Spleen (tissue), 11 donors: ENCODE measurements around the gene NPR2. TPM values are rescaled to one million over a fixed set of nuclear protein-coding genes. Genes with fewer than 3 reads are reported as not detected.

Experiments used
- DNase-seq: peaks from one replicate; pipeline ENCODE4 v3.0.0-alpha.2; 2020
- H3K27ac ChIP-seq, 8 donors: fragments of 200-600 bp; sonication (generic) in 7 of 8; 1 replicate in 4 of 8; 2 replicates in 4 of 8; pipeline versions ENCODE4 v1.5.0 to v1.8.0; 2016 to 2021; ENCODE audit warnings: inconsistent platforms in 4 of 8, mild to moderate bottlenecking in 4 of 8, moderate library complexity in 1 of 8
- H3K27me3 ChIP-seq, 7 donors: fragments of 200-600 bp; sonication (generic) in 6 of 7; replicated peaks in 1 of 7; 1 replicate in 4 of 7; 2 replicates in 3 of 7; pipeline versions ENCODE4 v1.5.0 to v1.8.0; 2016 to 2021; ENCODE audit warnings: inconsistent platforms in 3 of 7, mild to moderate bottlenecking in 1 of 7
- H3K36me3 ChIP-seq, 6 donors: fragments of 200-600 bp; sonication (generic) in 5 of 6; 1 replicate in 4 of 6; 2 replicates in 2 of 6; pipeline versions ENCODE4 v1.5.0 to v1.8.0; 2016 to 2021; ENCODE audit warnings: inconsistent platforms in 2 of 6
- H3K4me1 ChIP-seq, 6 donors: fragments of 200-600 bp; sonication (generic) in 5 of 6; 1 replicate in 3 of 6; 2 replicates in 3 of 6; pipeline versions ENCODE4 v1.5.0 to v1.8.0; 2016 to 2021; ENCODE audit warnings: inconsistent platforms in 3 of 6
- H3K4me3 ChIP-seq, 8 donors: fragments of 200-600 bp; sonication (generic) in 7 of 8; 1 replicate in 4 of 8; 2 replicates in 4 of 8; pipeline versions ENCODE4 v1.5.0 to v1.8.0; 2016 to 2021; ENCODE audit warnings: inconsistent platforms in 4 of 8, mild to moderate bottlenecking in 4 of 8, moderate library complexity in 2 of 8
- H3K9me3 ChIP-seq, 8 donors: fragments of 200-600 bp; sonication (generic) in 7 of 8; 1 replicate in 4 of 8; 2 replicates in 4 of 8; pipeline versions ENCODE4 v1.5.0 to v1.8.0; 2016 to 2021; ENCODE audit warnings: inconsistent platforms in 4 of 8
- POLR2A ChIP-seq, 3 donors: fragments of 450-650 bp; IDR thresholded peaks; one replicate each; pipeline ENCODE4 v1.5.1; 2017; ENCODE audit warnings: antibody characterized with exemption in 3 of 3, mild to moderate bottlenecking in 1 of 3
- POLR2AphosphoS5 ChIP-seq, 3 donors: sonication (generic); formaldehyde crosslinking; IDR thresholded peaks; one replicate each; pipeline ENCODE4 v1.5.1; 2017; ENCODE audit warnings: antibody characterized with exemption in 3 of 3
- WGBS, 5 donors: extraction: QIAGEN DNeasy Blood & Tissue Kit in 3 of 5; methylation state at CpG; one replicate each; pipeline versions ENCODE4 v1.1.5 to v1.1.7; 2013 to 2018; 5-methylcytosine and 5-hydroxymethylcytosine counted together
- intact Hi-C: fragments of 100-400 bp; cut with DNase I; formaldehyde crosslinking; loops from one replicate; pipeline ENCODE4 v1.15.0; 2023; ENCODE audit warnings: low total_unique reads
- polyA plus RNA-seq, 3 donors: library from polyadenylated mRNA; stranded (reverse); fragments of 200-250 nt; gene quantifications; one replicate each; pipeline ENCODE4 v1.2.1, GENCODE V29; 2013
- total RNA-seq, 7 donors: library from RNA; depleted of rRNA in 3 of 7; stranded (reverse); fragments of >200 nt in 3 of 7; fragmentation: NEBNext Ultra II Directional in 4 of 7; extraction: Animal tissue kit (Norgen Biotek cat#: 25700) in 4 of 7; gene quantifications; one replicate each; pipeline versions ENCODE4 v1.1.0 to v1.2.1, GENCODE V29; 2016 to 2021
- TF ChIP-seq, protein P1 (sequence below), 11 experiments: fragments of 200-600 bp in 7 of 11; fragments of 450-650 bp in 4 of 11; sonication (generic) in 4 of 11; IDR thresholded peaks in 8 of 11; conservative IDR thresholded peaks in 3 of 11; 1 replicate in 7 of 11; 2 replicates in 4 of 11; pipeline versions ENCODE4 v1.4.0 to v1.8.0; 2016 to 2021; ENCODE audit warnings: antibody characterized with exemption in 11 of 11, inconsistent platforms in 4 of 11, mild to moderate bottlenecking in 1 of 11
- donor health status: healthy with polysubstance abuse.
- donor health status: DM: no; HTN: no; CAD: no; lungs with moderate emphysema.
- donor health status: DM: no; HTN: no; CAD: no.
- donor health status: Bipolar disorder and iron deficiency.
- donor health status: healthy.
- donor health status: DM: no; HTN: no; CAD: no.
- donor health status: DM: yes; HTN: yes; CAD: no.

NPR2 gene
- total and polyA plus RNA-seq, 10 donors = 5.8 to 17.1 (median 7.5) TPM

DNA sequence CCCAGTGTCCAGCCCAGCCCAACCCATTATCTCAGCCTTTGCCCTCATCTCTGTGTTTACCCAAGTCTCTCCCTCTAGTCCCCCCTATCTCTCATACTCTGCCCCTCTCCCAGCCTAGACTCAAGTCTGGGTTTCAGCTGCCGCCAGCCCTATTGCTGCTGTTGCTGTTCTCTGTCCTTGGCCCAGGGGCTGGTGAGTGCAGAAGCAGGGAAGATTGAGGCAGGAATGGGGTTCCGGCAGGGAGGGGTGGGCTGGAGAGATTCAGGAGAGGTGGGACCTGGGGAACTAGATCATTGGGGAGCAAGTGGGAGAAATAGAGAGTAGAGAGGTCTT is 38.3 kb downstream of the NPR2 start:
- Histone ChIP-seq H3K9me3 (no peaks in the 10 kb centered on the region), H3K27ac (peak overlapping the region; percentile 89 to 97 (median 94)), H3K36me3 (no peaks in the 10 kb centered on the region), H3K4me1 (peaks cover 10 to 66% (median 40%) of the 10 kb centered on the region in 6 donors), H3K4me3 (peak overlapping the region in 7 of 8 donors; percentile 54 to 85 (median 67)), H3K27me3 (no peaks in the 10 kb centered on the region)
- WGBS, 5 donors = 72 to 82% (median 81%) methylated on average over 2 of the region's 2 CpGs
- no peak for TF ChIP-seq POLR2A (IDR thresholded peaks at IDR 0.05)
- TF ChIP-seq, protein P1, sequence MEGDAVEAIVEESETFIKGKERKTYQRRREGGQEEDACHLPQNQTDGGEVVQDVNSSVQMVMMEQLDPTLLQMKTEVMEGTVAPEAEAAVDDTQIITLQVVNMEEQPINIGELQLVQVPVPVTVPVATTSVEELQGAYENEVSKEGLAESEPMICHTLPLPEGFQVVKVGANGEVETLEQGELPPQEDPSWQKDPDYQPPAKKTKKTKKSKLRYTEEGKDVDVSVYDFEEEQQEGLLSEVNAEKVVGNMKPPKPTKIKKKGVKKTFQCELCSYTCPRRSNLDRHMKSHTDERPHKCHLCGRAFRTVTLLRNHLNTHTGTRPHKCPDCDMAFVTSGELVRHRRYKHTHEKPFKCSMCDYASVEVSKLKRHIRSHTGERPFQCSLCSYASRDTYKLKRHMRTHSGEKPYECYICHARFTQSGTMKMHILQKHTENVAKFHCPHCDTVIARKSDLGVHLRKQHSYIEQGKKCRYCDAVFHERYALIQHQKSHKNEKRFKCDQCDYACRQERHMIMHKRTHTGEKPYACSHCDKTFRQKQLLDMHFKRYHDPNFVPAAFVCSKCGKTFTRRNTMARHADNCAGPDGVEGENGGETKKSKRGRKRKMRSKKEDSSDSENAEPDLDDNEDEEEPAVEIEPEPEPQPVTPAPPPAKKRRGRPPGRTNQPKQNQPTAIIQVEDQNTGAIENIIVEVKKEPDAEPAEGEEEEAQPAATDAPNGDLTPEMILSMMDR (IDR thresholded peaks at IDR 0.05 in 8 of 11, conservative IDR thresholded peaks at IDR 0.05 in 3 of 11) = no peak
- no peak for TF ChIP-seq POLR2AphosphoS5 (IDR thresholded peaks at IDR 0.05)
- intact Hi-C loops = no loop called here
- no peak for DNase-seq

DNA sequence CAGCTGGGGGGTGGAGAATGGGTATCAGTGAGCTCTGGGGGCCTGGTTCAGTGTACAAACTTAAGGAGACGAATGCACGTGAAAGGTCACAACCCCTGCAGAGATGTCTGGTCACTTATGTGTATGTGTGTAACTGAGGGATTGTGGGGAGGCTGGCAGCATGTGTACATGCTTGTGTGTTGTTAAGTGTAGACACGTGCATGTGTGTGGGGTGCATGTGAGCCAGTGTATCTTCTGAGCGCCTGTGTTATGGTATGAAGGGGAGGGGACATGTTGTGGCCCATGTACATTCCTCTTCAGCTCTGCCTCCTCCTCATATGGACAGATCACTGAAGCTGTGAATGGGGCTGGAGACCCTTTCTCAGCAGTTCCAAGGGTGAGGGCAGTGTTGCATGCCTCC is 39.6 kb downstream of the NPR2 start:
- Histone ChIP-seq H3K4me3 (no peak overlapping the region), H3K27me3 (no peaks in the 10 kb centered on the region), H3K4me1 (peaks cover 14 to 76% (median 47%) of the 10 kb centered on the region in 6 donors), H3K9me3 (no peaks in the 10 kb centered on the region), H3K27ac (no peak overlapping the region), H3K36me3 (no peaks in the 10 kb centered on the region)
- intact Hi-C loops = no loop called here
- no peak for DNase-seq
- TF ChIP-seq, protein P1 (IDR thresholded peaks at IDR 0.05 in 8 of 11, conservative IDR thresholded peaks at IDR 0.05 in 3 of 11) = no peak
- no peak for TF ChIP-seq POLR2AphosphoS5 (IDR thresholded peaks at IDR 0.05)
- TF ChIP-seq POLR2A (IDR thresholded peaks at IDR 0.05) = no peak
- WGBS, 5 donors = 86 to 94% (median 89%) methylated on average over 4 of the region's 4 CpGs

- intact Hi-C loops = no loop called here
- peaks cover 14 to 71% (median 43%) of the 10 kb centered on the region in 6 donors for H3K4me1 ChIP-seq
- H3K4me3 ChIP-seq = no peak overlapping the region
- TF ChIP-seq POLR2AphosphoS5 (IDR thresholded peaks at IDR 0.05) = no peak
- no peak for TF ChIP-seq POLR2A (IDR thresholded peaks at IDR 0.05)
- TF ChIP-seq, protein P1 (IDR thresholded peaks at IDR 0.05 in 8 of 11, conservative IDR thresholded peaks at IDR 0.05 in 3 of 11) = no peak
- 74 to 85% (median 76%) methylated on average over 5 of the region's 5 CpGs for WGBS, 5 donors
- DNase-seq = no peak
- peak overlapping the region in 1 of 8 donors; percentile 65 for H3K27ac ChIP-seq
- H3K27me3 ChIP-seq = no peaks in the 10 kb centered on the region
- no peaks in the 10 kb centered on the region for H3K36me3 ChIP-seq
- H3K9me3 ChIP-seq = no peaks in the 10 kb centered on the region
Observed at GRCh38 chr9:35832814-35833213, 41.4 kb downstream of the NPR2 start.

- H3K27ac ChIP-seq = peak overlapping the region in 3 of 8 donors; percentile 22 to 30 (median 23)
Observed at GRCh38 chr9:35834260-35835215, 43.1 kb downstream of the NPR2 start.

More at GRCh38 chr9:35834260-35835215, 43.1 kb downstream of the NPR2 start:
- TF ChIP-seq POLR2AphosphoS5 (IDR thresholded peaks at IDR 0.05) (no peak), POLR2A (IDR thresholded peaks at IDR 0.05) (no peak)
- TF ChIP-seq, protein P1 (IDR thresholded peaks at IDR 0.05 in 8 of 11, conservative IDR thresholded peaks at IDR 0.05 in 3 of 11) = no peak
- WGBS, 5 donors = 77 to 86% (median 80%) methylated on average over 14 of the region's 14 CpGs
- Histone ChIP-seq H3K36me3 (no peaks in the 10 kb centered on the region), H3K9me3 (no peaks in the 10 kb centered on the region), H3K4me3 (no peak overlapping the region), H3K27me3 (no peaks in the 10 kb centered on the region), H3K4me1 (peaks cover 11 to 59% (median 37%) of the 10 kb centered on the region in 6 donors)
- no peak for DNase-seq
- intact Hi-C loops = no loop called here
